ENCODE data around the gene PCYOX1L. TPM values are rescaled to one million over a fixed set of nuclear protein-coding genes. Genes with fewer than 3 reads are reported as not detected.

PCYOX1L gene
- total and polyA plus RNA-seq, 2 donors (not counting 1 experiment from before 2014, with no cell fraction given), result 7.6 to 9.1 TPM

DNA sequence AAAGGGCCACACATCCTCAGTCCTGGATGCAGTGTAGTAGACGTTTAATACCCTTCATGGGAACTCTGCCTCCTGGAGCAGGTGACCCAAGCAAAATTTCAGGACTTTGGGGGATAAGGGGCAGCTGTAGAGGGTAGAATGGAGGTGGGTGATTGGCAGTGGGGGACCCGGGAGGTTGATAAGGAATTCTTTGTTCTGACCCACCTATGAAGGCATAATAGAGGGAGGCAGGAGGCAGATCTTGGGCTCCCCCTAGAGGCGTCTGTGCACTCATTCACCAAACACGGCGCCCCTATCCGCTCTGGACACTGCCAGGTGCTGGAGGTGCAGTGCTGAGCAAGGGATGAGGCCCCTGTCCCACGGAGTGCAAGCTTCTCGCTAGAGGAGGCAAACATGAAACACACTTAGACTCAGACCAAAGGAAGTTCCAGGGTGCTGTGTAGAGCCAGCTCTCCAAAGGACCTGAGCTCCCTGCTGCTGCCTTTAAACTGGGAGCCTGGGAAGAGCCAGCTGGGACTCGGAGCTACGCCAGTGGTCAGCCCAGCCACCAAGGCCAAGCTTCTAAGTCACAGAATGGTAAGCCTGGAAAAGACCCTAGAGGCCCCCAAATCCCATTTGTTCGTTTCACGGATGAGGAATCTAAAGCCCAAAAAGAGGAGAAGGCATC lies 13.6 kb downstream of the PCYOX1L start:
- no peak overlapping the region for H3K9ac ChIP-seq (ENCODE audit: insufficient read depth, low read length)

DNA sequence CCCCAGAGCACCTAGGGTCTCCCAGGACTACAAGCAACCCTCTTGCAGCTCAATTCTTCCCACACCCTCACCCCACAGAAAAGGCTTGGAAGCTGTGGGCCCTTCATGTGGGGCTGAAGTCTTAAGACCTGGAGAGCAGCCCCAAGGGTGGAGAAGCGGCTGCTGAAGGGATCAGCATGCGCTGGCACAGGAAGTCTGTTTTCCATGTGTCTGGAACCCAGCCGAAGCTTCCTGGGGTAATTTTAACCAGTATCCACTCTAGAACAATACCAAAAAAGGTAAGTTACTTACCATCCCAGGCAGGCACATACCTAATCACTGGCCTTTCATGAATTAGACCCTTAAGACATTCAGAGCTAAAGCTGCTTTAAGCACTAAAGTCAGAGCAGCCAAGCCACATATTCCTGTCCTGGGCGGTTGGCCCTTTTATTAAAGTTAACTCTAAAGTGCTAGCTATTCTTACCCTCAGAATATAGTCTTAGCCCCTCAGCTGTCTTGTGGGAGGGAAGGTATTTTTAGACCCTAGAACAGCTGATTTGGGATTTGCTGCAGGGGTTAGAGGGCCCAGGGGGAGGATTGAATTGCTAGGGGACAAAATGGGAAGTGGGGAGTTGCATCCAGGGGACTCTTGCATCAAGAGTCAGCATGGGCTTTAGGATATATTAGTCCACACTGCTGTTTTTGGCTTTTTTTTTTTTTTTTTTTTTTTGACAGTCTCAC lies 14.4 kb downstream of the PCYOX1L start:
- no peak overlapping the region for H3K4me2 ChIP-seq (ENCODE audit: extremely low read depth, insufficient read depth, low read length)
- H3K4me3 ChIP-seq (replicated peaks in 1 of 4; ENCODE audit: control extremely low read depth in 1 of 4, insufficient read depth in 1 of 4, low read depth in 3 of 4, low read length in 4 of 4), result no peak overlapping the region
- DNase-seq (ENCODE audit: low read depth in 2 of 2), result no peak
- H4K20me1 ChIP-seq (ENCODE audit: control insufficient read depth, extremely low read depth, insufficient read depth, low read length), result no peaks in the 10 kb centered on the region
- H3K36me3 ChIP-seq (ENCODE audit: control insufficient read depth, insufficient read depth, low read length), result no peaks in the 10 kb centered on the region
- H3K79me2 ChIP-seq (ENCODE audit: control insufficient read depth, insufficient read depth, low read length), result no peaks in the 10 kb centered on the region
- TF ChIP-seq, protein P1, sequence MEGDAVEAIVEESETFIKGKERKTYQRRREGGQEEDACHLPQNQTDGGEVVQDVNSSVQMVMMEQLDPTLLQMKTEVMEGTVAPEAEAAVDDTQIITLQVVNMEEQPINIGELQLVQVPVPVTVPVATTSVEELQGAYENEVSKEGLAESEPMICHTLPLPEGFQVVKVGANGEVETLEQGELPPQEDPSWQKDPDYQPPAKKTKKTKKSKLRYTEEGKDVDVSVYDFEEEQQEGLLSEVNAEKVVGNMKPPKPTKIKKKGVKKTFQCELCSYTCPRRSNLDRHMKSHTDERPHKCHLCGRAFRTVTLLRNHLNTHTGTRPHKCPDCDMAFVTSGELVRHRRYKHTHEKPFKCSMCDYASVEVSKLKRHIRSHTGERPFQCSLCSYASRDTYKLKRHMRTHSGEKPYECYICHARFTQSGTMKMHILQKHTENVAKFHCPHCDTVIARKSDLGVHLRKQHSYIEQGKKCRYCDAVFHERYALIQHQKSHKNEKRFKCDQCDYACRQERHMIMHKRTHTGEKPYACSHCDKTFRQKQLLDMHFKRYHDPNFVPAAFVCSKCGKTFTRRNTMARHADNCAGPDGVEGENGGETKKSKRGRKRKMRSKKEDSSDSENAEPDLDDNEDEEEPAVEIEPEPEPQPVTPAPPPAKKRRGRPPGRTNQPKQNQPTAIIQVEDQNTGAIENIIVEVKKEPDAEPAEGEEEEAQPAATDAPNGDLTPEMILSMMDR (conservative IDR thresholded peaks at IDR 0.05 in 1 of 2, IDR thresholded peaks at IDR 0.05 in 1 of 2; ENCODE audit: low read depth in 1 of 2, low read length in 2 of 2), result no peak
- no peak for TF ChIP-seq EZH2 (IDR thresholded peaks at IDR 0.05; ENCODE audit: low read length, missing control alignments)
- no peaks in the 10 kb centered on the region for H3K27me3 ChIP-seq (ENCODE audit: control insufficient read depth, insufficient read depth, low read length)
- H3K9ac ChIP-seq (ENCODE audit: insufficient read depth, low read length), result no peak overlapping the region
- H3K9me3 ChIP-seq (ENCODE audit: control insufficient read depth, insufficient read depth, low read depth, low read length), result no peaks in the 10 kb centered on the region
- no peaks in the 10 kb centered on the region for H3K4me1 ChIP-seq (ENCODE audit: control insufficient read depth, extremely low read depth, insufficient read depth, low read length)
- H2AFZ ChIP-seq (ENCODE audit: low read length), result no peak overlapping the region
- H3K27ac ChIP-seq (ENCODE audit: insufficient read depth, low read length), result no peak overlapping the region

More for the DNA sequence above, 13.6 kb downstream of the PCYOX1L start:
- Histone ChIP-seq H4K20me1 (ENCODE audit: control insufficient read depth, extremely low read depth, insufficient read depth, low read length) (no peaks in the 10 kb centered on the region), H3K4me2 (ENCODE audit: extremely low read depth, insufficient read depth, low read length) (no peak overlapping the region), H3K36me3 (ENCODE audit: control insufficient read depth, insufficient read depth, low read length) (no peaks in the 10 kb centered on the region), H2AFZ (ENCODE audit: low read length) (no peak overlapping the region), H3K4me1 (ENCODE audit: control insufficient read depth, extremely low read depth, insufficient read depth, low read length) (no peaks in the 10 kb centered on the region), H3K27ac (ENCODE audit: insufficient read depth, low read length) (no peak overlapping the region), H3K9me3 (ENCODE audit: control insufficient read depth, insufficient read depth, low read depth, low read length) (no peaks in the 10 kb centered on the region), H3K79me2 (ENCODE audit: control insufficient read depth, insufficient read depth, low read length) (no peaks in the 10 kb centered on the region), H3K4me3 (replicated peaks in 1 of 4; ENCODE audit: control extremely low read depth in 1 of 4, insufficient read depth in 1 of 4, low read depth in 3 of 4, low read length in 4 of 4) (no peak overlapping the region), H3K27me3 (ENCODE audit: control insufficient read depth, insufficient read depth, low read length) (no peaks in the 10 kb centered on the region)
- TF ChIP-seq, protein P1 (conservative IDR thresholded peaks at IDR 0.05 in 1 of 2, IDR thresholded peaks at IDR 0.05 in 1 of 2; ENCODE audit: low read depth in 1 of 2, low read length in 2 of 2), result peak; percentile 63 to 82
- TF ChIP-seq EZH2 (IDR thresholded peaks at IDR 0.05; ENCODE audit: low read length, missing control alignments), result no peak
- DNase-seq (ENCODE audit: low read depth in 2 of 2), result peak; percentile 33 to 45

DNA sequence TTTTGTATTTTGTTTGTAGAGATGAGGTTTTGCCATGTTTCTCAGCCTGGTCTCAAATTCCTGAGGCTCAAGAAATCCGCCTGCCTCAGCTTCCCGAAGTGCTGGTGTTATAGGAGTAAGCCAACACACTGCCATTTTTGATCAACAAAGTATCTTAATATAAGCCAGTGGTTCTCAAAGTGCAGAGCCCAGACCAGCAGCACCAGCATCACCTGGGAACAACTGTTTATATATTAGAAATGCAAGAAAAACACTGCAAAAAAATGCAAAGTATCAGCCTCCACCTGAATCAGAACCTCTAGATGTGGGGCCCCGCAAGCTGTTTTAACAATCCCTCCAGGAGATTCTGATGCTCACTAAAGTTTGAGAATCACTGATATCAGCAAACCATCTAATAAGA lies 15.1 kb downstream of the PCYOX1L start:
- no peak for DNase-seq (ENCODE audit: low read depth in 2 of 2)
- Histone ChIP-seq H3K27me3 (ENCODE audit: control insufficient read depth, insufficient read depth, low read length) (no peaks in the 10 kb centered on the region), H3K9me3 (ENCODE audit: control insufficient read depth, insufficient read depth, low read depth, low read length) (no peaks in the 10 kb centered on the region), H3K4me2 (ENCODE audit: extremely low read depth, insufficient read depth, low read length) (no peak overlapping the region), H3K4me1 (ENCODE audit: control insufficient read depth, extremely low read depth, insufficient read depth, low read length) (no peaks in the 10 kb centered on the region), H3K9ac (ENCODE audit: insufficient read depth, low read length) (no peak overlapping the region), H3K79me2 (ENCODE audit: control insufficient read depth, insufficient read depth, low read length) (no peaks in the 10 kb centered on the region), H3K36me3 (ENCODE audit: control insufficient read depth, insufficient read depth, low read length) (no peaks in the 10 kb centered on the region), H4K20me1 (ENCODE audit: control insufficient read depth, extremely low read depth, insufficient read depth, low read length) (no peaks in the 10 kb centered on the region), H2AFZ (ENCODE audit: low read length) (no peak overlapping the region), H3K27ac (ENCODE audit: insufficient read depth, low read length) (no peak overlapping the region), H3K4me3 (replicated peaks in 1 of 4; ENCODE audit: control extremely low read depth in 1 of 4, insufficient read depth in 1 of 4, low read depth in 3 of 4, low read length in 4 of 4) (no peak overlapping the region)
- TF ChIP-seq EZH2 (IDR thresholded peaks at IDR 0.05; ENCODE audit: low read length, missing control alignments), result no peak
- TF ChIP-seq, protein P1 (conservative IDR thresholded peaks at IDR 0.05 in 1 of 2, IDR thresholded peaks at IDR 0.05 in 1 of 2; ENCODE audit: low read depth in 1 of 2, low read length in 2 of 2), result no peak

All from fibroblast of lung (primary cell).